NCI-H2081 (cell line): ENCODE measurements around the gene MAML2.

ENCODE experiments used
- DNase-seq, 2 experiments: peaks; one replicate each; lab custom pipeline; 2025; lab: John Stamatoyannopoulos, UW

The MAML2 gene

GRCh38 chr11:96318399-96318798, 24.6 kb downstream of the MAML2 start:
- DNase-seq, result no peak

- DNase-seq, result no peak
Measured at GRCh38 chr11:96317985-96318384, 25.0 kb downstream of the MAML2 start.

GRCh38 chr11:96317571-96317970, 25.4 kb downstream of the MAML2 start:
- DNase-seq, result no peak

- no peak for DNase-seq
Measured at GRCh38 chr11:96316869-96317268, 26.1 kb downstream of the MAML2 start.

- no peak for DNase-seq
Measured at GRCh38 chr11:96315476-96315875, 27.5 kb downstream of the MAML2 start.

GRCh38 chr11:96314326-96315020, 28.5 kb downstream of the MAML2 start:
- no peak for DNase-seq

GRCh38 chr11:96313163-96313562, 29.8 kb downstream of the MAML2 start:
- no peak for DNase-seq

GRCh38 chr11:96311120-96311568, 31.9 kb downstream of the MAML2 start:
- DNase-seq, result no peak

- no peak for DNase-seq
Measured at GRCh38 chr11:96310236-96310635, 32.8 kb downstream of the MAML2 start.

GRCh38 chr11:96309643-96310017, 33.4 kb downstream of the MAML2 start:
- DNase-seq, result no peak

- DNase-seq, result no peak
Measured at GRCh38 chr11:96309016-96309642, 33.9 kb downstream of the MAML2 start.

- no peak for DNase-seq
Measured at GRCh38 chr11:96307776-96308140, 35.2 kb downstream of the MAML2 start.

GRCh38 chr11:96306933-96307775, 35.8 kb downstream of the MAML2 start:
- DNase-seq, result peak; percentile 76 to 88

- no peak for DNase-seq
Measured at GRCh38 chr11:96306600-96306932, 36.4 kb downstream of the MAML2 start.

GRCh38 chr11:96306071-96306470, 36.9 kb downstream of the MAML2 start:
- DNase-seq, result no peak

- DNase-seq, result no peak
Measured at GRCh38 chr11:96303980-96304379, 39.0 kb downstream of the MAML2 start.

GRCh38 chr11:96303064-96303463, 39.9 kb downstream of the MAML2 start:
- DNase-seq, result no peak

- DNase-seq, result no peak
Measured at GRCh38 chr11:96301818-96302217, 41.2 kb downstream of the MAML2 start.

GRCh38 chr11:96299155-96299888, 43.7 kb downstream of the MAML2 start:
- no peak for DNase-seq

GRCh38 chr11:96295369-96295768, 47.6 kb downstream of the MAML2 start:
- no peak for DNase-seq

GRCh38 chr11:96294289-96294688, 48.7 kb downstream of the MAML2 start:
- DNase-seq, result no peak

GRCh38 chr11:96293598-96294021, 49.4 kb downstream of the MAML2 start:
- DNase-seq, result no peak
